ENCODE data around the gene CHGA. TPM values are rescaled to one million over a fixed set of nuclear protein-coding genes. Genes with fewer than 3 reads are reported as not detected.

The CHGA gene
- total RNA-seq, 1 experiment from 2014 or later, result not detected

DNA sequence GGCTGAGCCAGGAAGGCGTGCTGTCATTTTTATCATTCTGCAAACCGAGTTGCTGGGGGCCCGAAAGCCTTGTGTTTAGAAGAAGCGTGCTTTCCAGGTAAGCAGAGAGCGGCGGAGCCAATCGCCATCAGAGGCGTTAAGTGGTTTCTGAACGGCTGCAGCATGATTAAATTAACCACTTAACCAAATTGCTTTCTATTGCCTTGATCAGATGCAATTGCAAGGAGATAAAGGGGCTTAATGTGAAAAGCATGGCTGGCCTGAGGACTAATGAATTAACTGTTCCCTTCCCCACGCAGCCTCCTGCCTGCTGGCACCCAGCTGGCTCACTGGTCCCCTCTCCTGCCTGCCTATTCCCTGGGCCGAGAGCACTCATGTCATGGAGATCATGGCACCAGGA lies 36.6 kb upstream of the CHGA start:
- Histone ChIP-seq H3K27ac (no peak overlapping the region), H3K9me2 (ENCODE audit: insufficient read depth) (no peaks in the 10 kb centered on the region), H4K20me1 (ENCODE audit: insufficient read depth) (no peaks in the 10 kb centered on the region), H3K4me1 (replicated peaks; ENCODE audit: insufficient read depth) (no peaks in the 10 kb centered on the region), H3K9me3 (ENCODE audit: insufficient read depth, low read depth) (0 out of 2 replicates have a peak, but pooled peaks cover 6% of the 10 kb centered on the region), H3K79me2 (ENCODE audit: low read depth) (no peaks in the 10 kb centered on the region), H3K36me3 (ENCODE audit: low read depth) (no peaks in the 10 kb centered on the region), H3F3A (ENCODE audit: insufficient read depth, low read depth) (no peaks in the 10 kb centered on the region), H2AFZ (no peak overlapping the region), H3K4me3 (no peak overlapping the region), H3K27me3 (ENCODE audit: insufficient read depth, low read depth) (peaks cover 45% of the 10 kb centered on the region), H3K4me2 (no peak overlapping the region)
- CTCF ChIA-PET, result no interaction called here
- intact Hi-C loops (cut with micrococcal nuclease; ENCODE audit: unreplicated experiment), result no loop called here
- no peak for DNase-seq
- no TSS peak for BruUV-seq (replicated peaks)
- POLR2A ChIA-PET (ENCODE audit: unreplicated experiment), result no interaction called here
- TF ChIP-seq EZH2 (IDR thresholded peaks at IDR 0.05; ENCODE audit: low read depth), result no peak
- TF ChIP-seq, protein P1, sequence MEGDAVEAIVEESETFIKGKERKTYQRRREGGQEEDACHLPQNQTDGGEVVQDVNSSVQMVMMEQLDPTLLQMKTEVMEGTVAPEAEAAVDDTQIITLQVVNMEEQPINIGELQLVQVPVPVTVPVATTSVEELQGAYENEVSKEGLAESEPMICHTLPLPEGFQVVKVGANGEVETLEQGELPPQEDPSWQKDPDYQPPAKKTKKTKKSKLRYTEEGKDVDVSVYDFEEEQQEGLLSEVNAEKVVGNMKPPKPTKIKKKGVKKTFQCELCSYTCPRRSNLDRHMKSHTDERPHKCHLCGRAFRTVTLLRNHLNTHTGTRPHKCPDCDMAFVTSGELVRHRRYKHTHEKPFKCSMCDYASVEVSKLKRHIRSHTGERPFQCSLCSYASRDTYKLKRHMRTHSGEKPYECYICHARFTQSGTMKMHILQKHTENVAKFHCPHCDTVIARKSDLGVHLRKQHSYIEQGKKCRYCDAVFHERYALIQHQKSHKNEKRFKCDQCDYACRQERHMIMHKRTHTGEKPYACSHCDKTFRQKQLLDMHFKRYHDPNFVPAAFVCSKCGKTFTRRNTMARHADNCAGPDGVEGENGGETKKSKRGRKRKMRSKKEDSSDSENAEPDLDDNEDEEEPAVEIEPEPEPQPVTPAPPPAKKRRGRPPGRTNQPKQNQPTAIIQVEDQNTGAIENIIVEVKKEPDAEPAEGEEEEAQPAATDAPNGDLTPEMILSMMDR (conservative IDR thresholded peaks at IDR 0.05), result no peak

DNA sequence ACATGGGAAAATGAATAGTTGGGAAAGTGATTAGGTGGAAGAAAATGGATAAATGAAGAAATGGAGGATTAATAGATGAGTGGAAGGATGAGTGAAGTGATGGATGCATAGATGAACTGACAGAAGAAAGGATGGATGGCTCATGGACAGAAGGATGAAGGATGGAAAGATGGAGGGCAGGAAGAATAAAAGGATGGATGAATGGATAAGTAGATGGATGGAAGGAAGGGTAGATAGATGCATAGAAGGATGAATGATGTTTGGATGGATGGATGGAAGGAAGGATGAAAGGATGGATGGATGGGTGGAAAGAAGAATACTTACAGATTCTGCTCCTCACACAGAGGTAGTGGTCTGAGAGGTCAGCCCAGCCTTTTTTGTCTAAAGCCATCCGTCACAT lies 35.8 kb upstream of the CHGA start:
- Histone ChIP-seq H3K4me3 (no peak overlapping the region), H3K27me3 (ENCODE audit: insufficient read depth, low read depth) (peaks cover 45% of the 10 kb centered on the region), H3K9me3 (ENCODE audit: insufficient read depth, low read depth) (0 out of 2 replicates have a peak, but pooled peaks cover 6% of the 10 kb centered on the region), H4K20me1 (ENCODE audit: insufficient read depth) (no peaks in the 10 kb centered on the region), H2AFZ (no peak overlapping the region), H3K79me2 (ENCODE audit: low read depth) (no peaks in the 10 kb centered on the region), H3K36me3 (ENCODE audit: low read depth) (no peaks in the 10 kb centered on the region), H3K4me2 (no peak overlapping the region), H3K9me2 (ENCODE audit: insufficient read depth) (no peaks in the 10 kb centered on the region), H3K4me1 (replicated peaks; ENCODE audit: insufficient read depth) (no peaks in the 10 kb centered on the region), H3K27ac (no peak overlapping the region), H3F3A (ENCODE audit: insufficient read depth, low read depth) (no peaks in the 10 kb centered on the region)
- CTCF ChIA-PET, result no interaction called here
- TF ChIP-seq, protein P1 (conservative IDR thresholded peaks at IDR 0.05), result no peak
- no peak for TF ChIP-seq EZH2 (IDR thresholded peaks at IDR 0.05; ENCODE audit: low read depth)
- POLR2A ChIA-PET (ENCODE audit: unreplicated experiment), result no interaction called here
- BruUV-seq (replicated peaks), result no TSS peak
- intact Hi-C loops (cut with micrococcal nuclease; ENCODE audit: unreplicated experiment), result no loop called here
- no peak for DNase-seq

DNA sequence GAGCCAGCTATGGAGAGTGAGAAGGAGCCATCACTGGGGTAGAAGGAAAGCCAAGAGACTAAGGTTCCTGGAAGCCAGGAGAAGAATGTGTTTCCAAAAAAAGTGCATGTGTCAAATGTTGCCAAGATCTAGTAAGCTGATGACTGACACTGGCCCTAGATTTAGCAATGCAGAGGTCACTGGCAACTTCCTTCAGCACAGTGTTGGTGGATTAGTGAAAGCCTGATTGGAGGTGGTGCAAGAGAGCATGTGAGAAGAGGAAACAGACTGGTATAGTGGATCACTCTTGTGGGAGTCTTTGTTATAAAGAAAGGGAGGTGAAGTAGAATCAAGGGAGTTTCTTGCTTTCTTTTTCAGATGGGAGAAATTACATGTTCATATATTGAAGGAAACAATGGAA lies 34.1 kb upstream of the CHGA start:
- H3K27ac ChIP-seq, result no peak overlapping the region
- H2AFZ ChIP-seq, result no peak overlapping the region
- H4K20me1 ChIP-seq (ENCODE audit: insufficient read depth), result no peaks in the 10 kb centered on the region
- no peak for TF ChIP-seq EZH2 (IDR thresholded peaks at IDR 0.05; ENCODE audit: low read depth)
- TF ChIP-seq, protein P1 (conservative IDR thresholded peaks at IDR 0.05), result no peak
- H3K4me3 ChIP-seq, result no peak overlapping the region
- H3K9me2 ChIP-seq (ENCODE audit: insufficient read depth), result no peaks in the 10 kb centered on the region
- intact Hi-C loops (cut with micrococcal nuclease; ENCODE audit: unreplicated experiment), result no loop called here
- CTCF ChIA-PET, result interaction anchor here (0.6 kb wide), 1 partner anchor 174 kb away, joined by 8 read pairs; no protein-coding TSS in a partner anchor
- POLR2A ChIA-PET (ENCODE audit: unreplicated experiment), result no interaction called here
- DNase-seq, result no peak
- H3K27me3 ChIP-seq (ENCODE audit: insufficient read depth, low read depth), result peaks cover 45% of the 10 kb centered on the region
- no peaks in the 10 kb centered on the region for H3F3A ChIP-seq (ENCODE audit: insufficient read depth, low read depth)
- no peaks in the 10 kb centered on the region for H3K79me2 ChIP-seq (ENCODE audit: low read depth)
- H3K36me3 ChIP-seq (ENCODE audit: low read depth), result no peaks in the 10 kb centered on the region
- BruUV-seq (replicated peaks), result no TSS peak
- H3K4me2 ChIP-seq, result no peak overlapping the region
- H3K4me1 ChIP-seq (replicated peaks; ENCODE audit: insufficient read depth), result no peaks in the 10 kb centered on the region
- peaks cover 13% of the 10 kb centered on the region; the same call in 1 of the 2 replicates for H3K9me3 ChIP-seq (ENCODE audit: insufficient read depth, low read depth)

Measured in PC-9 (cell line).